ENCODE data around the gene CD207.
"Not testable (repeated sequence)": the region's sequence is repeated elsewhere in the genome, so short reads cannot be mapped to it uniquely, and the experiment has no call there.

CD207 gene

DNA sequence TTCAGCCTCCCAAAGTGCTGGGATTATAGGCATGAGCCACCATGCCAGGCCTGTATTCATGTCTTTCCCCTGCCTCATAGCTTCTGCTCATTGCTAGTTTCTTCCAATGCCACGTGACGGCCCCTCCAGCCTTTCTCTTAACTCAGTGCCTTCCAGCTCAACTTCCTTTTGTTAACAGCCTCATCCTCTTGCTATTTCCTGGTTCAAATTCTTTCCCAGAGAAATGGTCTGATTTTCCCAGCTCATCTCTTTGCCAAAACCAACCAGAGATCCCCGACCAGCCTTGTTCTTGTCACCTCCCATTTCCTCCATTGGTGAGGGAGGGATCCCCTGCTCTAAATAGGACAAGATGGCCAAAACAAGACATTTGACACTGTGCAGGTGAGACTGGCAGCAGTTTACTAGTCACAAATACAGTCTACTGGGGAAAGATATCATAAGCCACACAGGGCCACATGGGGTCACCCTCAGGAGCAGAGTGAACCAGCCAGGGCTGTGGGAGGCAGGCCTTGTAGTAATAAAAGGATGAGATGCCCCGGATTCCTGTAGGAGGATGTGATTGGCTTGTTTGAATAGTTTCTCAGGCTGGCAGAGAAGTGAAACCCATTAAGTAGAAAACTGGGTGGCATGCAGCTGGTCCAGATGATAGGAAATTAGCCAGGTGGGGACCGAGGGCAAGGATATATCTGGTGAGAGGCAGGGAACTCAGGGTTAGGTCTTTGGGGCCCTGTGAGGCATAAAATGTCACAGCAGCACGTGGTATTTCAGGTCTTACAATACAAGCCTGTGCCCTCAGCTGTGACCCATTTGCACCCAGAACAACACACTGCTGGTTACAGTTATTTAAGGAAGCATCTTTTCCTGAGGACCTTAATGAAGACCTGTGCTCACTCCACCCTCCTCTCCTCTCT lies 6.4 kb downstream of the CD207 start:
- no peak for DNase-seq (ENCODE audit: low read depth in 2 of 2)

DNA sequence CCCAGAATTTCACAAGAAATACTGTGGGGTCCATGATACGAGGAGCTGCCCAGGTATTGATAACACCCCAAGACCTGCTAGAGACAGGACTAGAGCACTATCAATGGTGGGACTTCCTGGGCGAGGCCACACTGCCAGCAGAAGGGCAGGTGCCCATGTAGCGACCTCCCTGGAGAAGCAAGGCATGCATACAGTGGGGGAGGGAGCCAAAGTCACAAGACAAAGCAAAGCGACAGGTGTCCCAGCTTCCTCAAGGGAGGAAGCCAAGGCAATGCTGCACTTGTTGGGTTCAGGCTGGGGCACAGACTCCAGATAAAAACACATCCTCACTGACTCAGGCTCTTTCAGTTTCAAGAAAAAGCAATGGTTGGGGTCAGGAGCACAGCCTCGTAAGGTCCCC lies 7.5 kb downstream of the CD207 start:
- DNase-seq (ENCODE audit: low read depth in 2 of 2) = no peak

DNA sequence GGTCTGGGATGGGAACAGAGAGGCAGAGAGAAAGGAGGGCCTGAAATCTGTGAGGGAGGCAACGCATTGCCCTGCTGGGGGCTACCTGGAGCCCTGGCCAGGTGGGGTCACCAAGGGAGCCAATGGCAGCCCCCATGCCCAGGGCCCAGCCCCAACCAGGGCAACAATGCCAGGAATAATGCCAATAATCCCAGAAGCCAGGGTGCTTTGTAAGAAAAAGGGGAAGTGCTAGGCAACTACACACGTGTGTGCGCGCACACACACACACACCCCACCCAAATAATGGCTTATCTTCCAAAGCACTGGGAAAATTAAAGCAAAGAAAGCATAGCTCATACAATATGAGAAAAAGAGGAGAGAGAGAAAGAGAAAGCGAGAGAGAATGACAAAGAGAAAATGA lies 8.2 kb downstream of the CD207 start:
- no peak for DNase-seq (ENCODE audit: low read depth in 2 of 2)

DNA sequence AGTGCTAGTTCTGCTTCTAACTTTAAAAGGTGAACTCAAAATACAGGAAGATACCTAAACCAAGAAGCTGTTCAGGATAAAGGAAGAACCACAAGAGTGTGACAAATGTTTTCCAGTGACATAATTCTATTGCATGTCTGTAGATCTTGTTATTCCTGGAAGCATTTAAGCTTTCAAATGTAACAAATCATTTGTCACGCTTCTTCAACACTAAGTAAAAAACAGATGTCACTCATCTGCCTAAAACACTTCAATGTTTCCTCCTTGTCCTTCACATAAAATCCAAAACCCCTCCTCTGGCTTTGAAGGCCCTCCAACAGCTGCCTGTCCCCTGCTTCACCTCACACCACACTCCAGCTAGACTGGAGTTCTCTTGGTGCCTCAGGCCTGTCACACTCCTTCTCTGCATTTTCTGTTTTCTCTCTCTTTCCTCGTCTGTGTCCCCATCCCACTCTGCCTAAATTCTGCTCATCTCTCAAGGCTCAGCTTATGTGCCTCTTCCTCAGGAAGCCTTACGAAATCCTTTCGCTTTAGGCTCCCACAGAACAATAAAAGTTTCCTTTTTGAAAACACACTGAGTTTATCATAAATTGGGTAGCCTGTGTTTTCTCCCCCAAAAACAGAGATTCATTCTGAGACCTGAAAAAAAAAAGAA lies 8.8 kb downstream of the CD207 start:
- DNase-seq (ENCODE audit: low read depth in 2 of 2) = no peak

DNA sequence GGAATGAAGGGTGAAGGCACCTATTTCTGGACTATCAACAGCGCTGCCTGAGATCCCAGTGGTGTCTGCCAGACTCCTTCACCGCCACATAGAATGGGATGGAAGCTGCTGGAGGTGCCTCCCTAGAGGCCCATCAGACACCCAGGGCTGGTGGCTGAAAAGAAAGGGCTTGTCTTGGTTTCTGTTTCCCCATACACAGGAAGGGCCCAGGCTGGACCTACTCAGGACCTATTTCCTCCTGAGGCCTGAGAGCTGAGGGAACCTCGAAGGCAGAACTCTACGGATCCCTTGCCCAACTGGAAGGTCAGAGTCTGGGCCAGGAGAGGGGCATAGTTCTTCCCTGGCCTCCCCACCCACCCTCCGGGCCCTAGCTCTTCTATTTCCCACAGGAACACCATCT lies 12.4 kb downstream of the CD207 start:
- DNase-seq (ENCODE audit: low read depth in 2 of 2) = no peak

DNA sequence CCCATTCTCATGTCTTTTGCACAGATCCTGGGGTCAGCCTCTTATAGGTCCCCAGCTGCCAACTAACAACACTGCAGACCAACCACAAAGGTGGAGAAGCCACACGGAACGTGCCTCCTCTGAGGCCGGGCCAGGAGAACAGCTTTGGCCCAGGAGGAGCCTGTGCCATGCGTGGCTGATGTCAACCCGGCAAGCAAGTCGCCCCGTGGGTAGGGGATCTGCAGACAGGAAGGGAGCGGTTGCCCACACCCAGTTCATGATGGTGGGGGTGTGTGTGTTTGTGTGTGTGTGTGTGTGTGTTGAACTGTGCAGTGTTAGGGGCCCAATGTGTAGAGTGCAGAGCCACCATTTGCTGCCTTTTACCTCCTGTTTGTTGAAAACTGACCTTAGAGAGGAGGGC lies 12.8 kb downstream of the CD207 start:
- DNase-seq (ENCODE audit: low read depth in 2 of 2) = no peak

DNA sequence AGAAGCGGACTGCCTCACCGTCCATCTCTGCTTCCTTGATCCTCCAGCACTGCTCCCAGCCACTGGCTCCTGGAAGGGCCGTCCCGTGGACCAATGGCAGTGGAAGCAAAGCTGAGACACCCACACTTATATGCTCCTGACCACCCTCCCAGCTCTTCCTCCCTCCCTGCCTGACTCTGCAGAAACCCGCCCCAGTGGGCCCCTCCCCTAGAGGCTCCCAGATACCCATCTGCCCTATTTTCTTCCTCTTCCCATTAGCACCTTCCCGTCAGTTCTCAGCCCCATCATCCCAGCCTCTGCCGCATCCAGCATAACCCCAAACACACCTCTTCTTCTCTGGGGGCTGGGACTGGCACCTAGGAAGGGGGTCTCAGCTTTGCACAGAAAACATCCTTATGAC lies 15.1 kb downstream of the CD207 start, which contains the start of gene CLEC4F:
Gene CLEC4F, minus strand, starts transcription at position 101 of the 400 bp plus-strand sequence. Its CDS starts 76 bp downstream, at position 25.
- no peak for DNase-seq (ENCODE audit: low read depth in 2 of 2)

DNA sequence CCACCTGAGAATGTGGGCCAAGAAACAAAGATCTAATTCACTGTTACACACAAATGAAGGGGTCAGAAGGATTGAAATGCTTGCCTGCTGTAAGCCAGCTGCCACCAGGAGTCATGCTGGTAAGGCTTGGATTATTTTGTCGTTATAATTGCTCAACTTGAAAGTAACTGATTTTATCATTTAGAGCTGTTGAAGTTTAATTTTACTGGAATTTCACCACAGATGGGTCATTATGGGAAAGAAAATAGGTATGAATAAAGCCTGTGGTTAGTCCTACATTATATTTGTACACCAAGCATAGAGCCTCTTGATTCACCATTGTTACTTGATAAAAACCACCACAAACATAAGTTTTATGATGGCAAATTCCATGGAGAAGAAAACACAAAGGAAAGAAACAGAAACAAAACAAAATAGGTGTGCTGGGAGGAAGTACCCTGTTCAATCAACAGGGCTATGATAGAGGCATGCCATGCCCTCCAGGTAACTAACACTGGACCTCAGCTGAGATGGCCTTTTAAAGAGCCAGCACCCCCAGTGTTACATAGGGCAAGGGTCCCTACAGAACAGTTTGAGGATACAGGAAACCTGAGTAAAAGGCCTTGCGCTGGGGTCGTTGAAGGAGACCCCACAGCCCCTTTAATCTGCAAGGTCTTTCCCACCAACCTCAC lies 18.2 kb downstream of the CD207 start:
- no peak for DNase-seq (ENCODE audit: low read depth in 2 of 2)

DNA sequence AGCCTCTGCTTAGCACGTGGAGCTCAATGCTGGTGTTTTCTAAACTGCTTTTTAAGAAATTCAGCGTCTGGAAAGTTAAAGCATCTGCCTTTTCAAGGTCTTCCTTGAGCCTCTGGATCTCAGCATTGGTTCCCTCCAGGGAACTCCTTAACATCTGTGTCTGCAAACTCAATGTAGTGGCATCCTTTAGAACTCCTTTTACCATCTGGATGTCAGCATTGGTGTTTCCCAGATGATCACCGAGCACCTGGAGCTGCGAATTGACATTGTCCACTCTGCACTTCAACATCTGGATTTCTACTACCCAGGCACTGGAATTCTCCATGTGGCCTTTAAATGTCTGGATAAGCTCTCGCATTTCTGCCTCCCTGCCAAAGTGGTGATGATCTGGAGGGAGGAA lies 18.9 kb downstream of the CD207 start:
- DNase-seq (ENCODE audit: low read depth in 2 of 2) = no peak

DNA sequence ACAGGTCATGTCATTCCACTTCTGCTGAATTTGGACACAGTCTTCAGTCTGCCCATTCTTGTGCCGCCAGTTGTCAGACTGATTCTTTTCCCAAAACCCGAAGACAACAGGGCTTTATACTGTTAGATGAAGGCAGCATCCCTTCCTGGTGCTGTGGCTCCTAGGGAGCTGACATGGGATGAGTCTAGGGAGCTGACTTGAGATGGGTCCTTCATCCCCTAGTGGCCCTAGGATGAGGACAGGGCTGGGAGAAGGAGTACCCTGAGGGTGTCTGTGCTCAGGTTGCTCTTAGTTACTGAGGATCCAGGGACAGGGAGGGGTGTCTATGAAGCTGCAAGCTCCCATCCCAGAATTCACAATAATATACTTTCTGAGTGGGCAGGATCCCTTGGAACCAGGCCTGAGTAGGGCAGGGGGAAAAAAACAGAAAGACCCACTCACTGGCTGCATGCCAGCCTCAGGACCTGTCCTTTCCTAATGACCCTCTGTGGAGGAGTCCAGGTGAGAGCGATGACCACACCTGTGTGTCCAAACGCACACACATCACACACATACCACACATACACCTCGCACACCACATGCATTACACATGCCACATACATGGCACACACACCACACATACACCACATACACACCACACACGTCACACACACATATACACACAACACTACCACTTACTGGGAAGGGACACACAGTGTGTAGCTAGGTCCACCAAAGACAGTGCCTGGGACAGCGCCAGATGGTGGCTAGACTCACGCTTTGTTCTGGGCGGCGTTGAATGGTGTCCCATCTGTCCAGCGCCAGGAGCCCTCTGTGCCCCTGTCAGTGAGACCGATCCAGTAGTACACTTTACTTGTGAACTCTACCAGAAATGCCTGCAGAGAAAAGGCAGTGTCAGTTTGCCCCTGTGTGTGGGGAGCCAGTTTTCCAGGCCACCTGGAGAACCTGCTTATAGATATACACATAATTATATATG lies 26.3 kb downstream of the CD207 start:
- no peak for DNase-seq (ENCODE audit: low read depth in 2 of 2)

DNA sequence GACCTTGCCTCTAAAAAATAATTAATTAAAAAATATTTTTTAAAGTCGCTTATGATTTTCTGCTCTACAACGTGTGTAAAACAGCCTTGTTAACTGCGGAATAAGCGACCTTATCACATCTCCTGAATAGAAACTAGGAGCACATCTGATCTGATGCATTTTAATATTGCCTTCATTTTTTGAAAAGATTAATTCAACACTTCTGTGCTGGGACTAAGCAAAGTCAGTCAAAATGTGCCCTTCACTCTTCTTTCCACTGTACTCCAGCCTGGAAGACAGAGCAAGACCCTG lies 27.8 kb downstream of the CD207 start:
- no peak for DNase-seq (ENCODE audit: low read depth in 2 of 2)

DNA sequence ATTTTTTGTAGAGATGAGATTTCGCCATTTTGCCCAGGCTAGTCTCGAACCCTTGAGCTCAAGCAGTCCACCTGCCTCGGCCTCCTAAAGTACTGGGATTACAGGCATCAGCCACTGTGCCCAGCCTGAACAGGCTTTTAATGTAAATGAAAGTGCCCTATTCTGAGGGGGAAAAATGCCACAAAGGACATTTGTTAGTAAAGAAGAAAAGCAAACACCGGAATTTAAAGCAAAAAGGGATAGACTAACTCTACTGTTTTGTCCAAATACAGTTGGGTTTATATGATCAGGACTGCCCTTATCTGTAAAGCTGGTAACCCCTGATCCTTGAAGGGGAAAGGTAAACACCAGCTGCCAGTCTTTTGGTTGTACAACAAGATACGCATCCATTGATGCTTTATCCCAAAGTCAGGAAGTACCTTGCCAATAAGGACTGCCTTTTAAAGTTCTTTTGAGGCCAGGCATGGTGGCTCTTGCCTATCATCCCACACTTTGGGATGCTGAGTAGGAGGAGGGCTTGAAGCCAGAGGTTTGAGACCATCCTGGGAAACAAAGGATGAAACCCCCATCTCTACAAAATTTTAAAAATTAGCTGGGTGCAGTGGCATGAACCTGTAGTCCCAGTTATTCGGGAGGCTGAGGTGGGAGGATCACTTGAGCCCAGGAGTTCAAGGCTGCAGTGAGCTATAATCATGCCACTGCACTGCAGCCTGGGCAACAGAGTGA lies 28.4 kb downstream of the CD207 start:
- DNase-seq (ENCODE audit: low read depth in 2 of 2) = no peak

DNA sequence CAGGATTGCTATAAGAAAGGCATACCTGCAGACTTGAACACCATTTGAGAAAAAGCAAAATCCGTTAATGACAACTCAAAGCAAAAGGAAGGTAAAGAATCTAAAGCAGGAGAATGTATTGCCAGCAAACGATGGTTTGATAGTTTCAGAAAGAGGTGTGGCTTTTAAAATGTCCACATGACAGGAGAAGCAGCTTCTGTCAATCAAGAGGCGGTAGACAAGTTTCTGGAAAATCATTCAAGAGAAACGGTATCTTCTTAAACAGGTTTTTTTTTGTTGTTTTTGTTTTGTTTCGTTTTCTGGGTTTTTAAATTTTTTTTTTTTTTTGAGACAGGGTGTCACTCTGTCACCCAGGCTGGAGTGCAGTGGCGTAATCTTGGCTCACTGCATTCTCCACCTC lies 29.0 kb downstream of the CD207 start:
- DNase-seq (ENCODE audit: low read depth in 2 of 2) = no peak

DNA sequence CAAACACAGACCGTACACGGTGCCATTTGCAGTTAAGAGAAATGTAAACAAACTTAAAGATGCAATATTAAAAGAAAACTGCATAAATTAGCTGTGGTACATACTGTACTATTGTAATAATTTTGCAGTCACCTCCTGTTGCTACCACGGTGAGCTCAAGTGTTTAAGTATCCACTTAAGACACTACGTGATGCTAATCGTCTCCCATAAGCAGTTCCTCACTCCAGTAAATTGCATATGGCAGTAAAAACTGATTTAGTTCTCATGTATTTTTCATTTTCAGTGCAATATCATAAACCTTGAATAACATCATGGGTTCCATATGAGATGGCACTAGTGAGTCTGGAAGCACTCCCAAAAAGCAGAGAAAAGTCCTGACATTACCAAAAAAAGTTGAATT lies 29.6 kb downstream of the CD207 start:
- no peak for DNase-seq (ENCODE audit: low read depth in 2 of 2)

DNA sequence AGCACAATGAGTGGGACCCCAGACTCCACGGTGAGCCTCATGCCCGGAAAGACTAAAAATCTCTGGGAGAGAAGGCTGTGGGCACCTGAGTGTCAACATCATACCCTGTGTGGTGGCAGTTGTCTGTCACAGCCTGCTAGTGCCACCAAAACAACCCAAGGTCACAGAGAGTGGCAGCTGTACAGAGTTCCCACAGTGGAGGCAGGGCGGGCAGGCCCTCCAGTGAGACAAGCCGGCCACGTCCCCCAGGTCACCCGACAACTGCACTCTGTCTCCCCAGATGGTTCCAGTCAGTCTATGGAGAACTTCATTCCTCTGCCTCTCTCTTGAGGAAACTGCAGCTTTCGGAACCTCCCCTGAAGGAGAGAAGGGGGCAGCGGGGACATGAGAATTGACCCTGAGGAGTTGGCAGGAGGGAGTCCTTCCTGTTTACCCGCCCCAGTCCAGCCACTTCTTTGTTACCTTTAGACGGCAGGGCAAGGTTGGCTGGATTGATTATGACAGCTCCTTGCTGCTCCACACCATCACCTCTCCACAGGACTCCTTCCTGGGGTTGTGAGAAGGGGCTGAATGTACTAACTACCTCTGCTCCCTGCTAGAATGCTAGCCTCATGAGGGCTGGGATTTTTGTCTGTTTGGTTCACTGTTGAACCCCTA lies 33.9 kb downstream of the CD207 start:
- no peak for DNase-seq (ENCODE audit: low read depth in 2 of 2)

DNA sequence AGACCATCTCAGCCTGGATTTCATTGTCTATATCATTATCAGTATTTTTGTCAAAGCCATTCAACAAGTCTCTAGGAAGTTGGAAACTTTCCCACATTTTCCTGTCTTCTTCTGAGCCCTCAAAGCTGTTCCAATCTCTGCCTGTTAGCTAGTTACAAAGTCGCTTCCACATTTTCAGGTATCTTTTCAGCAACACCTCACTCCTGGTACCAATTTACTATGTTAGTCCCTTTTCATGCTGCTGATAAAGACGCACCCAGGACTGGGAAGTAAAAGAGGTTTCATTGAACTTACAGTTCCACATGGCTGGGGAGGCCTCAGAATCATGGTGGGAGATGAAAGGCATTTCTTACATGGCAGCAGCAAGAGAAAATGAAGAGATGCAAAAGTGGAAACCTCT lies 35.9 kb downstream of the CD207 start:
- DNase-seq (ENCODE audit: low read depth in 2 of 2) = no peak

DNA sequence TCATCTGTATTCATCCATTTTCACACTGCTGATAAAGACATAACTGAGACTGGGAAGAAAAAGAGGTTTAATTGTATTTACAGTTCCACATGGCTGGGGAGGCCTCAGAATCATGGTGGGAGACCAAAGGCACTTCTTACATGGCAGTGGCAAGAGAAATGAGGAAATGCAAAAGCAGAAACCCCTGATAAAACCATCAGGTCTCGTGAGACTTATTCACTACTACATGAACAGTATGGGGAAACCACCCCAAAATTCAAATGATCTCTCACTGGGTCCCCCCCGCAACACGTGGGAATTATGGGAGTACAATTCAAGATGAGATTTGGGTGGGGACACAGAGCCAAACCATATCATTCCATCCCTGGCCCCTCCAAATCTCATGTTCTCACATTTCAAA lies 37.6 kb downstream of the CD207 start:
- not testable (repeated sequence) for DNase-seq (ENCODE audit: low read depth in 2 of 2)

DNA sequence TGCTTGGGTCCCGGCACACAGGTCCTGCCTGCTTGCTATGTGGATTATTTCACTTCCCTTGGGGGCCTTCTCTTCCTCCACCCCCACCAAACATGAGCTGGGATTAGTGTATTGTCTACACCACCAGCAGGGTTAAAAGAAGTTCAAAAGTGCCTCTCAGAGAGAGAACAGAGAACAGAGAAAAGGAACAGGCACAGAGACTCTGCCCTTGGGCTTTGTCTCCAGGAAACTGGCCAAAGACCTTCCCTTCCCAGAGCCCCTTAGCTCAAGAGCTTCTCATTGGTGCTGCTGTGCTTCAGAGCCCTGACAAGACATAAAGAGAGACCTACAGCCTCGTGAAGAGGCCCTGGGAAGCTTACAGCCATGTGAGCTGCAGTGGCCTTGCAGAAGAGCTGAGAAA lies 38.1 kb downstream of the CD207 start:
- no peak for DNase-seq (ENCODE audit: low read depth in 2 of 2)

DNA sequence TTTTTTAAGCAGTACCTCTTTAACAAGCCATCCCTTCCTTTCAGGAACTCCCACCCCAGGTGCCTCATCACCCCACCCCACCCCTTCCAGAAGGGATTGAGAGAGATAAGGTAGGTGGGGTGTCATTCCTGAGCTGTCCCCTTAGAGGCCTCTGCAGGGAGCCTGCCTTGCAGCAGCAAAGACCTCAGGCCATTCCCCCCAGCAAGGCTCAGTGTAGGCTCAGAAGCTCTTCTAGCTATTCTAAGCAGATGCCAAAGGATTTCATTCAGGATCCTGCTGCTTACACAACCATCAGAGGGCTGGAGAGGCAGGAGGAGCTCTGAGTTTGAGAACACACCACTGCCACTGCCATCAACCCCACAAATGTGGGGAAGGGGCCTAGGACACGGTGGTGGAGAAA lies 39.4 kb downstream of the CD207 start:
- no peak for DNase-seq (ENCODE audit: low read depth in 2 of 2)

DNA sequence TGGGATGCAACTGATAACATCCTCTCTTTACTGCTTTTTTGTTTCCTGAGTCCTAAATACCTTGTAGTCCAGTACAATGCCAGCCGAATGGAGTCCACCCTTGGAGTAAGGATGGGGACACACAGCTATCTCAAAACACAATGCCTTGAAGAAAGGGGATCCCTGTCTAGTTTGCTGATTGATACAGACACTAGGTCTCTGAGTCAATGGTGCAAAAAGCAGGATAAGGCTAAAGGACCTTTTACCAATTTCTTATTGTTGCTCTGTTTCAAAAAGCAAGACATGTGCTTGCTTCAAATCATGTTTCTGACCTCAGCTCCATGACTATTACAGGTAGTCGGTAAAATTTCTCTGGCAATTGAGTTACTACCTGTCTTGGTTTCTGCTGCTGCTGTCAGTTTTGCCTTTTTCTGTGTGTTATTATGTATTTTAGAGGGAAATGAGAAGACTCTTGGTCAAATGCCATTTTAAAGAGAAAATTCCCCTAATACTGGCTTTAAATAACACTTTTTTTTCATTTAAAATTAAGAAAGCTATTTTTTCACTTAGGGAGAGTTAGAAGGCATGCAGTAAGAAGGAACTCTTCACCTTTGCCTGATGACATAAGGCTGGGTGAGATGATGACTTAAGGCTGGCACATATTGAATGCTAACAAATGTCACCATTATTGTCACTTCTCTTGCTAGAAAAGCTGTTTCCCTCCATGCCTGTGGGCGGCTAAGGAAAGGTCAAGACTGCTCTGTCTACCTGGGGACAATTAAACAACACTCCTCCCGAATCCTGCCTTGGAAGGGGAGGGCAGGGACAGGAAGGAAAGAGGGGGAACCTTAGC lies 40.2 kb downstream of the CD207 start:
- no peak for DNase-seq (ENCODE audit: low read depth in 2 of 2)

All from stimulated activated CD8-positive, alpha-beta memory T cell treated with anti-CD3 and anti-CD28 coated beads, Interleukin-15, amount 100 ng/mL, for 4 hours (primary cell).